T follicular helper cell (primary cell): ENCODE data around the gene RPUSD3.
"Not testable (repeated sequence)": the region's sequence is repeated elsewhere in the genome, so short reads cannot be mapped to it uniquely, and the experiment has no call there.

Experiments
- DNase-seq: peaks from one replicate; pipeline ENCODE4 v3.0.0-alpha.2; 2020; ENCODE audit warnings: low read depth
- total RNA-seq, 2 experiments: gene quantifications; one replicate each; lab custom pipeline; 2026; lab: John Stamatoyannopoulos, UW

RPUSD3 gene, protein sequence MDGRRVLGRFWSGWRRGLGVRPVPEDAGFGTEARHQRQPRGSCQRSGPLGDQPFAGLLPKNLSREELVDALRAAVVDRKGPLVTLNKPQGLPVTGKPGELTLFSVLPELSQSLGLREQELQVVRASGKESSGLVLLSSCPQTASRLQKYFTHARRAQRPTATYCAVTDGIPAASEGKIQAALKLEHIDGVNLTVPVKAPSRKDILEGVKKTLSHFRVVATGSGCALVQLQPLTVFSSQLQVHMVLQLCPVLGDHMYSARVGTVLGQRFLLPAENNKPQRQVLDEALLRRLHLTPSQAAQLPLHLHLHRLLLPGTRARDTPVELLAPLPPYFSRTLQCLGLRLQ
- total RNA-seq: 32.7 to 32.8 reads per million in 2 experiments

DNA sequence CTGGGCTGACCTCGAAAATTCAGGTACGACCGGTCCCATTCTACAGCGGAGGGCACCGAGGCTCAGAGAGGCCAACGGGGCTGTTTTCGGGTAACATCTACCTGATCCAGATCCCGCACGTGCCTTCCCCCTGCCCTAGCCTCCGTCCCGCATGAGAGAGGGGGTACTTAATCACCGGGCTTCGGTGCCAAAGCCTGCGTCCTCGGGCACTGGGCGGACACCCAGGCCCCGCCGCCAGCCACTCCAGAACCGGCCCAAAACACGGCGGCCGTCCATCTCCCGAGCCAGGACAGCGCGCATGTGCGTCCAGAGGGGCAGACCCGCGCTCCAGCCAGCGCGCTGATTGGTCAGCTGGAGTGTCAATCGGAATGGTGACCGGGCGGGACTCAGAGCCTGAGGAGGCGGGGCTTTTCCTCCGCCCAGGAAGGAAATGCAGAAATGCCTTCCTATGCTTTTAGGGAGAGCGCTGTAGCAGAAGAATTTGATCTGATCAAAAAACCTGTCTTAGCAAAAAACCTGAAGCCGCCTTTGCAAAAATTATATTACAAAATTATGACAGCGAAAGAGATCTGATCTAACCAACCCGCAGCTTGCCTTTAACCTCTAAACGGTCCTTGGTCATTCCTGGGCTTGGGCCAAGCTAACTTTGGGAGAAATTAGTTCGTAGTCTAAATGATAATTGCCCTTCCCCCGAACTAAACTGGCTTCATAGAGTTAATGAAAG is at the start of gene RPUSD3:
RPUSD3 (minus strand) TSS at position 294 of the 724 bp plus-strand sequence; CDS start at position 276, 18 bp downstream.
- peak; percentile 95 for DNase-seq

DNA sequence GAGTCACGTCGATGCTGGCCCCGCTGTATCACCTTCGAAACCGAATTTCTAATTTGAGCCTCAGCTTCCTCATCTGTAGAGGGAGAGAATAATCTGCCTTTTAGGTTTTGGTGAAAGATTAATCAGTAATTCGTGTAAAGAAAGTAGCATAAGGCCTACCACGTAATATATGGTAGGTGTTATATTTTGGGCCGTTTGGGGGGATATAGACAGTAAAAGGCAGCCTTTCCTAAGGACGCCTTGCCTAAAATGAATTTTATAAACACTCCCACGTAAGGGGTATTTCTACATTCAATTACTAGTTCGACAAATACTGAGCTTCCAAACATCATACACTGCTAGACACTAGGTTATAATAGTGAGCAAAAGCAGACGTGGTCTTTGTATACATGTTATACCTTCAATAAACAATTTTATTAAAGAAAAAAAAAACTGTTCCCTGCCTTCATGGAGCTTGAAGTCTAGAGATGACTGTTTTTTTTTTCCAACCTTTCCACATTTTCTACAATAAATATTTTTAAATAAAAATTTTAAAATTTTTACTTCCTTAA is 47.3 kb upstream of the RPUSD3 start:
- no peak for DNase-seq

DNA sequence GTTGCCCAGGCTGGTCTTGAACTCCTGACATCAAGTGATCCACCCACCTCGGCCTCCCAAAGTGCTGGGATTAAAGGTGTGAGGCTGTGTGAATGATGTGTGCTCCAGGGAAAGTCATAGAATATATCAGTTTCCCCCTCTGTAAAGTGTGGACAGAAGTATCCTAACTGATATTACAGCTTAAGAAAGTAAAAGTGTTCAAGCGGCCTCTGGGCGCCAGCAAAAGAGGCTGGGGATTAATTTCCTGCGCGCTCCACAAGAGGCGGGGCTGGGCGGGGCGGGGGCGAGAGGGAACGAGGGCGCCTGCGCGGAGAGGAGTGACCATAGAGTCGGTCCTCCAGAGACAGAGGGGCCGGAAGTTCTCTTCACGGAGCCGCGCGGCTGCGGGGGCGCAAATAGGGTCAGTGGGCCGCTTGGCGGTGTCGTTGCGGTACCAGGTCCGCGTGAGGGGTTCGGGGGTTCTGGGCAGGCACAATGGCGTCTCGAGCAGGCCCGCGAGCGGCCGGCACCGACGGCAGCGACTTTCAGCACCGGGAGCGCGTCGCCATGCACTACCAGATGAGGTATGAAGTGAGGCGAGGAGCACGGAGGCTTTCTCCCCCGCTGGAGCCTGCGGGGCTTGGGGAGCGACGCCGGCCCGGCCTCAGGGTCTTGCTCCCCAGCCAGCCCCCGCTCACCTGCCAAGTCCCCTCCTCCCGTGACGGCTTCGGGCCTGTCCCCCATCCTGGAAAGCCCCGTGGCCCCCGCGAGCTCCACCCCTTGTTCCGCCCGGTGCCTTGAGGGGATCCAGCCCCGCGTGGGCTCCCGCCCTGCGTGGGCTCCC is 46.7 kb upstream of the RPUSD3 start, which contains the start of gene JAGN1:
JAGN1 (plus strand) TSS at position 362 of the 823 bp plus-strand sequence; CDS start at position 475, 113 bp downstream.
- peak; percentile 87 for DNase-seq

DNA sequence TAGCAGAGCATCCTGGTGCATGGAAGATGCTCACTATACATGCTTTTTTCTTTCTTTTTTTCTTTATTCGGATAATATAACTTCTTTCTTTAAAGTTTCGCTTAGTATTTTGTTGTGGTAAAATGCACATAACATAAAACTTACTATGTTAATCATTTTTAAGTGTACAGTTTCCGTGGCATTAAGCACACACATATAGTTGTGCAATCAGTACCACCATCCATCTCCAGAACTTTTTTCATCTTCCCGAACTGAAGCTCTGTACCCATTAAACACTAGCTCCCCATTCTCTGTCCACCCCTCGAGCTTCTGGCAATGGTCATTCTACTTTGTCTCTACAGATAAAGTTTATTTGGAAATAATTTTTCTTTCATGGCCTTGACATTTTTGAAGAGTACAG is 45.6 kb upstream of the RPUSD3 start:
- DNase-seq: no peak

DNA sequence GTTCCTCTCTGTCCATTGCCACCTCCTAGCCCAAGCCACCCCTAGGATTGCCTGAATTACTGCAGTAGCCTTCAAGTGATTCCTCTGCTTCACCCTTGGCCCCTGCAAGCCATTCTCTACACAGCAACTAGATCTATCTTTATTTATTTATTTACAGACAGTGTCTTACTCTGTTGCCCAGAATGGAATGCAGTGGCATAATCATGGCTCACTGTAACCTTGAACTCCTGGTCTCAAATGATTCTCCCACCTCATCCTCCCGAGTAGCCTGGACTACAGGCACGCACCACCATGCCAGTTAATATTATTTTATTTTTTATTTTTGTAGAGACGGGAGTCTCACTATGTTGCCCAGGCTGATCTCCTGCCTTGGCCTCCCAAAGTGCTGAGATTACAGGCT is 44.7 kb upstream of the RPUSD3 start:
- DNase-seq: no peak

DNA sequence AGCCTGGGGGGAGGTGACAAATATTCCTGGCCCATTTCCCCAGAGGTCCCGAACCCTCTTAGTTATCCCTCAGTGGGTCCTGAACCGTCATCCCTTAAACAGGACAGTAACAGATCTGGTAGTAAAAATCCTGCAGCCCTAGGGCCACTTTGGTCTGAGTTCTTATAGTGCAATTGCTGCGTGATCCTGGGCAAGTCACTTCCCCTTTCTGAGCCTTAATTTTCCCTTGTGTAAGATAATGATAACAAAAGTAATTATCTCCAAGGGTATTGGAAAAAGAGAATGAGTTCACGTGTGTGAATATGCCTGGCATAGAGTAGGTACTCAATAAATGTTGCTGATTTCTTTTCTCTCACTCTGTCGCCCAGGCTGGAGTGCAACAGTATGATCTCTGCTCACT is 43.7 kb upstream of the RPUSD3 start:
- DNase-seq: no peak

DNA sequence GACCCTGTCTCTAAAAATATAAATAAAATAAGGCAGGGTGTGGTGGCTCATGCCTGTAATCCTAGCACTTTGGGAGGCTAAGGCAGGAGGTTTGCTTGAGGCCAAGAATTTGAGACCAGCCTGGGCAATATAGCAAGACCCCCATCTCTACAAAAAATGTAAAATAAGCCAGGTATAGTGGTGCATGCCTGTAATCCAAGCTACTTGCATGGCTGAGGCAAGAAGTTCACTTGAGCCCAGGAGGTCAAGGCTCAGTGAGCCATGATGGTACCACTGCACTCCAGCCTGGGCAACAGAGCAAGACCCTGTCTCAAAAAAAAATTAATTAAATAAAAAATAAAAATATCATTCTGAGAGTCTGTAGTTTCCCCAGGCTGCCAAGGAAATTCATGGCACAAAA is 42.5 kb upstream of the RPUSD3 start:
- DNase-seq: no peak

DNA sequence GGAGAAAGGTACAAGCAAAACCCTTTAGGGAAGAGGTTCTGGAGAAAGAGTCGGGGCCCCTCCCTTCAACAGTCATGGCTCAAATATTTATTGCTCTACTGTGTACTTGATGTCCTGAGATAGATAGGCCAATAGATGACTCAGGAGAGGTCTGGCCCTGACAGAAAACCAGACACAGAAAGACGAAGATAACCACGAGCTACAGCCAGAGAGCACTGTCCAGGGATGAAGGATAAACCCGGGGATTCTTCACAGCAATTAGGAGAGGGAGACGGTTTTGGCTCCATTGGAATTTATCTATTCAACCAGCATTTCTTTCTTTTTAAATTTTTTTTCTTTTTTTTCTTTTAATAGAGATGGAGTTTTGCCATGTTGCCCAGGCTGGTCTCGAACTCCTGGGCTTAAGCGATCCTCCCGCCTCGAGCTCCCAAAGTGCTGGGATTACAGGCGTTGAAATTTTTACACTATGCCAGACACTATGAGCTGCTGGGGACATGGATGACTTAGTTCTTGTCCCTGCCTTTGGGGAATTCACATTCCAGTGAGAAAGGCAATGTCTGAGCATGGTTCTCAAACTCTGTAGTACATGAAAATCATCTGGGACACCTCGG is 40.9 kb upstream of the RPUSD3 start:
- DNase-seq: no peak

DNA sequence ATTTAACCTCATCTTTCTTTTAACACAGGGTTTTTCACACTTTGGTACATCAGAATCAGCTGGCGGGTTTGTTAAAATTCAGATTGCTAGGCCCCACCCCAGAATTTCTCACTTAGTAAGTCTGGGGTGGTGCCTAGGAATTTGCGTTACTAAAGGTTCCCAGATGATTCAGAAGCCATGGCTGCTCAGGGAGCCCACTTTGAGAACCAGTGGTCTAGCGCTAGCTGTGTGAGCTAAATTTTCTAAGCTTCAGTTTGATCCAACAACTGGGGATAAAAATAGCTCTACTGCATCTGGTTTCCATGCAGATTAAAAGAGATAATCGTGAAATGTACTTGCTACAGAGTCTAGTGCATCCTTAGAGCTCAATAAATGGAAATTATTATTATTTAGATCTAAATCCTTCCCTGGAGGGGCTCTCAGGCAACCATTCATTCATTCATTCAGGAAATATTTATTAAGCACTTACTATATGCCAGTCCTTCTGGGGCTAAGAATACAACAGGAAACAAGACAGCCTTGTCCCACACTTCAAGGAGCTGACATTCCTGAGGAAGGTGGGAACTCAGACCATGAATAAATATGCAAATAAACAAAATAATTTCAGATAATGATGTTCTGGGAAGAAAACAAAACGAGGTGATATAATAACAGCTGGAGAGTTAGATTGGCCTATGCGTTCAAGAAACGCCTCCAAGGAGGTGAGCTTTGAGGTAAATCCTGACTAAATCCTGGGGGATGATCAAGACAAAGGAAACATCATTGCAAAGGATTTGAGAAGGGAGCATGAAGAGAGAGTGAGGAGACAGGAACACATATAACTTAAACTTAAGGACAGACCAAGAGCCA is 40.1 kb upstream of the RPUSD3 start:
- DNase-seq: no peak

DNA sequence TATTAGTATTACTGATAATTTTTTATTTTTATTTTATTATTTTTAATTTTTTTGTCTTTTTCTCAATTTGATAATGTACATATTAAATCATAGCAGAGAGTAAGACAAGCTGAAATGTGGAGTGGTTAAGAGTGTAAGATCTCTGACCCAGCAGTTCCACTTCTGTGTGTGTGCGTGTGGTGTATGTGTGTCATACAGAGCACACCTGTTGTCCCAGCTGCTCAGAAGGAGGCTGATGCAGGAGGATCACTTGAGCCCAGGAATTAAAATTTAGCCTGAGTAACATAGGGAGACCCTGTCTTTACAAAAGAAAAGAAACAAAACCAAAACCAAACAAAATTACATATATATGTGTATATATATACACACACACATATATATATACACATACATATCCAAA is 37.6 kb upstream of the RPUSD3 start:
- DNase-seq: no peak

DNA sequence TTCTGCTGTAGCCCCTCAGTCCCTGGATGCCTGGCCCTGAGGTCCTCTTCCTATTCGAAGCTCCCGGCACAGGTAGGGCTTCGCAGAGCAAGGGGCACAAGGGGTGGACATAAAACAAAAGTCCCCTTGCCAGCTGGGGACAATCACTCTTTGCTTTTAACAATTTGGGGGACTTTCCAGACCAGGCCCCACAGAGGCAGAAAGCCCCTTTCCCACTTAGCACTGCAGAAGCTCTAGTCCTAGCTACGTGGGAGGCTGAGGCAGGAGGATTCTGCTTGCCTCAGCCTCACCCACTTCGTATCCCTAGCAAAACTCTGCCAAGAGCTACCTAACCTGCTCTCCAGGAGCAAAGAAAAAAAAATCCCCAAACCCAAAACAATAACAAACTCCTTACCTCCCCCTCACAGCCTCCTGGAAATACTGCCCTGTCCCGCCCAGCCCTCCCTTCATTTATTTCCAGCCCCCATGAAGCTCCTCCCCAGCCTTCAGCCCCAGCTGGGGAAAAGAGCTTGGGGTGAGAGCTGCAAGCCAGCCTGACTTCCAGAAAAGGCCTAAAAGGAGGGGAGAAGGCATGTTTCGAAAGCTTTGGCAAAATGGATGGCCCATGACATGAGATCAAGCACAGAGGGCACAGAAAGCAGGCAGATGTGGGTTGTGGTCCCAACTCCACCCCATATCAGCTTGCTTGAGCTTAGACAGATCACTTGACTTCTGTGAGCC is 36.2 kb upstream of the RPUSD3 start, which contains the start of gene CIDEC:
CIDEC (minus strand) TSS at position 424 of the 720 bp plus-strand sequence. CDS start 1,767 bp downstream, outside the sequence.
- DNase-seq: no peak

DNA sequence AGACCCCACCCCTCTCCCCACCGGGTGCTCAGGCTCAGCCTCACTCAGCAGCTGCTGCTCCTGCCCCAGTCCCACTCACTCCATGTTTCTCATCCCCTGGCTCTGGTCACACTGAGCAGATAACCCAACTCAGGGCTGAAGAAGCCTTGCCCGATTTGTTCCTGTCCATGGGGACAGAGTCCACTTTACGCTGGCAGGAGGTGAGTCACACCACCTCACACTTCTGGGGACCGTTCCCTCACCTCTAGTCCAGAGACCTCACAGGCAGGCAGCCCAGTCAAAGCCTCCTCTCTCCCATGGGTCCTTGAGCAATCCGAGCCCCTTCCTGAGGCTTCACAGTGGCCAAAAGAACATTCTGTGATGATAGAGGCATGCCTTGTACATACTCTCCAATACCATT is 34.9 kb upstream of the RPUSD3 start:
- no peak for DNase-seq

DNA sequence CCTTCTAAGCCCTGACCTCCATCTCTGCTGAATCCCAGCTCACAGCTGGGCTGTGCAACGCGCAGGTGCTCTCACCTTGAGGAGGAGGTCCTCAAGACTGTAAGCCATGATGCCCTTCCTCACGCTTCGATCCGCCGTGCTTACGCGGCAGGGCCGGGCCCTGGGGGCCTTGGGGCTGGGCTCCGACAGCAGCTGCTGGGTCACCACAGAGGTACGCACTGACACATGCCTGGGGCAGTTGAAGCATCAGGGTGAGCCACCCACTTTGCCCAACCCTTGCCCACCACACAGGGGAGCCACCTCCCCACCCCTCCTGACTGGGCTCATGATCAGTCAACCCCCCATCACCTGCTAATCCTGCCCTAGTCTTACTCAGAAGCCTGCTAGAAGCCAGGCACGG is 33.2 kb upstream of the RPUSD3 start:
- DNase-seq: no peak

DNA sequence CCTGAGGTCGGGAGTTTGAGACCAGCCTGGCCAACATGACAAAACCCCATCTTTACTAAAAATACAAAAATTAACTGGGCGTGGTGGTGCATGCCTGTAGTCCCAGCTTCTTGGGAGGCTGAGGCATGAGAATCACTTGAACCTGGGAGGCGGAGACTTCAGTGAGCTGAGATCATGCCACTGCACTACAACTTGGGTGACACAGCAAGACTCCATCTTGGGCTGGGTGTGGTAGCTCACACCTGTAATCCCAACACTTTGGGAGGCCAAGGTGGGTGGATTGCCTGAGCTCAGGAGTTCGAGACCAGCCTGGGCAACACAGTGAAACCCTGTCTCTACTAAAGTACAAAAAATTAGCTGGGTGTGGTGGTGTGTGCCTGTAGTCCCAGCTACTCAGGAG is 32.4 kb upstream of the RPUSD3 start:
- DNase-seq: not testable (repeated sequence)

DNA sequence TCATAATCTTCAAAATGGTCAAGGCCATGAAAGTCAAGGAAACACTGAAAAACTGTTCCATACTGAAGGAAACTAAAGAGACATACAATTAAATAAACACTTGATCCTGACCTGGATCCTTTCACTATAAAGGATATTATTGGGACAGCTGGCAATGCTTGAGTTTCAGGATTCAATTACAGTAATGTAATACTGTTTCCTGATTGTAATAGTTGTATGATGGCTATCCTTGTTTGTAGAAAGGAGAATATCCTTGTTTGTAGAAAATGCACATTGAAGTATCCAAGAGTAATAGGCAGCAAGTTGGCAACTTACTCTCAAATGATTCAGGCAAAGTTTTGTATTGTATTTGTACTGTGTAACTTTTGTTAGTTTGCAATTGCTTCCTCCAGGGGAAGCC is 31.6 kb upstream of the RPUSD3 start:
- no peak for DNase-seq

DNA sequence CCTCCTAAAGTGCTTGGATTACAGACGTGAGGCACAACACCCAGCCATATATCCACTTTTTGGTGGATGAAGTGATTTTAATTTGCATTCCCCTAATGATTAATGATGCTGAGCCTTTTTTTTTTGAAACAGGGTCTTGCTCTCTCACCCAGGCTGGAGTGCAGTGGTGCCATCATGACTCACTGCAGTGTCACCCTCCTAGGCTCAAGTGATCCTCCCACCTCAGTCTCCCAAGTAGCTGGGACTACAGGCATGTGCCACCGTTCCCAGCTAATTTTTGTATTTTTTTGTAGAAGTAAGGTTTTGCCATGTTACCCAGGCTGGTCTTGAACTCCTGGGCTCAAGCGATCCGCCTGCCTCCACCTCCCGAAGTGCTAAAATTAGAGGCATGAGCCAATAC is 28.3 kb upstream of the RPUSD3 start:
- not testable (repeated sequence) for DNase-seq

DNA sequence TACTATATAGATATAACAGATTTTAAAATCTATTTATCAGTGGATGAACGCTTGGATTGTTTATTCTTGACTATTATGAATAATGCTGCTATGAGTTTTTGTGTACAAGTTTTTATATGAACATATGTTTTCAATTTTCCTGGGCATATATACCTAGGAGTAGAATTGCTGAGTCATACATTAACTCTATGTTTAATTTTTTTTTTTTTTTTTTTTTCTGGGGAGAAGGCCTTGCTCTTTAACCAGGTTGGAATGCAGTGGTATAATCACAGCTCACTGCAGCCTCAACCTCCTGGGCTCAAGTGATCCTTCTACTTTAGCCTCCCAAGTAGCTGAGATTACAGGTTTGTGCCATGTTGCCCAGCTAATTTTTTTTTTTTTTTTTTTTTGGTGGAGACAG is 27.2 kb upstream of the RPUSD3 start:
- no peak for DNase-seq

DNA sequence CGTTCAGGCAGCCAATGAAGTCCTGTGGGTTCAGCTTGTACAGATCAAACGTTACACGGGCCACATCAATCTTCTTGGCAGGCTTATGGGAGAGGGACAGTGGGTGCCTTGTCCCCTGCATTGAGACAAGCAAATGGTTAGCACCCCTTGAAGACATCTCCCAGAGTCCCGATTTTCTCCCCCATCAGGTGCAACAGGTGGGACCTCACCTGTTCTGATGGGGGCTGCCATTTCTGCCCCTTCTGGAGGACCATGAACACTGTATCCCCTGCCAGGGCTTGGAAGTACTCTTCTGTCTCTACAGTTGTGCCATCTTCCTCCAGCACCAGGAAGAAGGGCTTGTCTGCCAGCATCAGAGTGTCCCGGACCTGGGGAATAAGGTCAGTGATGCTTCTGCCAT is 26.1 kb upstream of the RPUSD3 start:
- DNase-seq: no peak

DNA sequence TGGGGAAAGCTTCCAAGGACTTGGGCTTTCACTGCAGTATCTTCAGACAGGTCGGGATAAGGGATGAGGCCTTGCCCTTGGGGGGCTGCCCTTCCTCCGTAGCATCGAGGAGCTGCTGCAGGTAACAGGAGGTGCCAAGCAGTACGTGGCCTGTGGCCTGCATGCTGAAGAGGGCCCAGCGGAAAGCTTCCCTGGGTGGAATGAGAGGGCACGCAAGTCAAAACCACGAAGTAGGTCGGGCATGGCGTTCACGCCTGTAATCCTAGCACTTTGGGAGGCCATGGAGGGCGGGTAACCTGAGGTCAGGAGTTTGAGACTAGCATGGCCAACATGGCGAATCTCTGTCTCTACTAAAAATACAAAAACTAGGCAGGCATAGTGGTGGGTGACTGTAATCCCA is 23.3 kb upstream of the RPUSD3 start:
- no peak for DNase-seq

DNA sequence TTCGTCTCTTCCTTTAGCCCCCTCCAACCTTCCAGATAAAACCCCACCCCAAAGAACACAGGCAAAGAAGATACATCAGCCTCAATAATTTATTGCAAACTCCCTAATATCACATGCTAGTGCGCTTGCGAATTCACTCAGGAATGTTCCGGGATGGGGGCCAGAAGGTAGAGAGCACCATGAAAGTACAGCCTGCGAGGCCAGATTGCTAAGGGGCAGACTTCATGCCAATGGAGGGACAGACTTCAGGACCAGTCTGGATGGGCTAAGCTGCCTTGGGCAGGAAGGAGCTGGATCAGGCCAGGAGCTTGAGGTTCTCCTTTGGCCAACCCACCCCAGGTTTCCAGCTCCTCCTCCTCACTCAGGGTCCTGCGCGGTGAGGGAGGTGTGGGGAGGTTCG is 22.8 kb upstream of the RPUSD3 start:
- no peak for DNase-seq
